ENCODE data around the gene EN2.
"Not testable (repeated sequence)": the region's sequence is repeated elsewhere in the genome, so short reads cannot be mapped to it uniquely, and the experiment has no call there.

EN2 gene

DNA sequence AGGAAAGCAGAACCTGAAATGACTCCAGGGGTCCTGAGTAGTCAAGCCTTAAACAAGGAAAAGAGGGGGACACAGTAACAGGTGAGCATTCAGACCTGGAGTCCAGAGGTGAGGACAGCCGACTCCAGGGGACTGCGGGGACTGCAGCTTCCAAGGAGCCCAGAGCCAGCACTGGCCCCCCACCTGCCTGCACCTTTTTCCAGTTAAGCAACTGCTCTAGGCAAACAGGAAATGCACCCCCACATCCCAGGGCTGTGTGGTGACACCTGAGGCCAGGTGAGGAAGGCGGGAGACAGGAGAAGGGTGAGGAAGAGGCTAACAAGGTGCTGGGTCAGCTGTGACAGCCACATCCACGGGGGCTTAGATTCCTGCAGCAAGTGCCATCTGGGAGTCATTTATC is 20.1 kb upstream of the EN2 start:
- H3K27ac Mint-ChIP-seq = no peak overlapping the region
- H3K4me3 Mint-ChIP-seq = no peak overlapping the region
- H3K4me1 Mint-ChIP-seq (ENCODE audit: low read depth) = no peaks in the 10 kb centered on the region
- peaks cover 20% of the 10 kb centered on the region for H3K27me3 Mint-ChIP-seq (ENCODE audit: low read depth)
- no peaks in the 10 kb centered on the region for H3K36me3 Mint-ChIP-seq (ENCODE audit: low read depth)
- H3K9me3 Mint-ChIP-seq = no peaks in the 10 kb centered on the region

DNA sequence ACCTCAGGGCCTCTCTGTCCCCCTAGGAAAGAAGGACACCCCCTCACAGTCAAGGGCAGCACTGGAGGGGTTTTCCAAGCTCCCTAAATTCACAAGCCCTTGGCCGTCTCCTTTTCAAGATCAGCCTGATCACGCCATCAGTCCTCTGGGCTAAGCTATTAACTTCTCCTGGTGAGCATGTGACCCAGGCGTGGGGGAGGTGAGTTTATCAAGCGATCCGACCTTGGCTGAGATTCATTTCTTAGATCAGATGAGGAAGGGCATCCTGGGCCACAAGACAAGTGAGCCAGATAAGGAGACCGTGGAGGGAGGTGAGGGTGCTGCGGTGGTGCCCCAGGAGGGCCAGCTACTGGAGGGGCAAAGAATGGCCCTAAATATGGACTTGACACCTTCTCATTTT is 19.2 kb upstream of the EN2 start:
- Mint-ChIP-seq H3K27ac (no peak overlapping the region), H3K4me3 (no peak overlapping the region), H3K4me1 (ENCODE audit: low read depth) (no peaks in the 10 kb centered on the region), H3K27me3 (ENCODE audit: low read depth) (peaks cover 25% of the 10 kb centered on the region), H3K36me3 (ENCODE audit: low read depth) (no peaks in the 10 kb centered on the region), H3K9me3 (no peaks in the 10 kb centered on the region)

DNA sequence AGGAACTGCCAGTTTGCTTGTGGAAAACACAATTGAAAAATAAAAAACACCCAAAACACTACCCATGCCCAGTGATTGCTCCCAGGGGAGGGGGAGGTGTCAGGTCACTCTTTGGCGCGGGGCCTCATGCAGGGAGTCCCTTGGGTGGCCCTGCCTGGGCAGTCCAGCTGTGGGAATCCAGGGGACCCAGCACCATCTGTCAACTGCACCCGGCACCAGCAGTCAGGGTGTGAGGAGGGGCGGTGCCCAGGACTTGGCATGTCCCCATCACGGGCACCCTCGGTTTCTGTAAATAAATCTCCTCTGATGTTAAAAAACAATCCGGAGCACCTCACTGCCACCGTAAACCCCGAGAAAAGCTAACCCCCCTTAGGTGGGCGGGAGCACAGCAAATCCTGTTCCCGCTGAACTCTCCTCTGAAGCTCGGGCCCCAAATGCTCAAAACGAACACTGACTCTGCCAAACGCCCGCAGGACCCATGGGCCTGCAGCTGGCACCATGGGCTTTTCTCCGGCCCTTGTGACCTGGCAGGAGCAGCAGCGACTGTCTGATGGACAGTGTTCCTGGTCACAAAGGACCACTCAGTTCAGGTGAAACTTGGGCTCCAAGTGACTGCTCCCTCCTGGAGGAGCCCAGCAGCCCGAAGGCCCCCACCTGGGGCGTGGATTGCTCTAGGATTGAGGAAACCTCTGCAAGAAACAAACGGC is 18.5 kb upstream of the EN2 start:
- H3K4me1 Mint-ChIP-seq (ENCODE audit: low read depth) = no peaks in the 10 kb centered on the region
- H3K27ac Mint-ChIP-seq = no peak overlapping the region
- no peak overlapping the region for H3K4me3 Mint-ChIP-seq
- H3K9me3 Mint-ChIP-seq = no peaks in the 10 kb centered on the region
- H3K36me3 Mint-ChIP-seq (ENCODE audit: low read depth) = no peaks in the 10 kb centered on the region
- H3K27me3 Mint-ChIP-seq (ENCODE audit: low read depth) = peaks cover 26% of the 10 kb centered on the region

DNA sequence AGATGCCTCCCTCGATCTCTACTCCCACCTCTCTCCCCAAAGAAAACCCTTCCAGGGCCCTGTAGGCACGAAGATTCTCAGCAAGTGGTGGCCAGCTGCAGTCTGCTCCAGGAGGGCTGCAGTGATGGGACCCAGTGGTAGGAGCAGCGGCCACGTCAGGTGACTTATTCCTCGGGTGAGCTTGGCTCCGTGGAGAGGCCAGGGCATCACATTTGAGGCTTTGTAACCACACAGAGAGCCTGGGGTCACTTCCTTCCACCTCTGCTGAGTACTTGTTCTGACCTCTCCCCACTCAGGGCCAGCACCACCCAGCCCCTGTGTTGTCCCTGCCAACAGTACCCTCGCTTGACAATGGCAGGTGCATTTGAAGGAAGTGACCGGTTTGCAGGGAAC is 17.9 kb upstream of the EN2 start:
- no peaks in the 10 kb centered on the region for H3K4me1 Mint-ChIP-seq (ENCODE audit: low read depth)
- peaks cover 28% of the 10 kb centered on the region for H3K27me3 Mint-ChIP-seq (ENCODE audit: low read depth)

DNA sequence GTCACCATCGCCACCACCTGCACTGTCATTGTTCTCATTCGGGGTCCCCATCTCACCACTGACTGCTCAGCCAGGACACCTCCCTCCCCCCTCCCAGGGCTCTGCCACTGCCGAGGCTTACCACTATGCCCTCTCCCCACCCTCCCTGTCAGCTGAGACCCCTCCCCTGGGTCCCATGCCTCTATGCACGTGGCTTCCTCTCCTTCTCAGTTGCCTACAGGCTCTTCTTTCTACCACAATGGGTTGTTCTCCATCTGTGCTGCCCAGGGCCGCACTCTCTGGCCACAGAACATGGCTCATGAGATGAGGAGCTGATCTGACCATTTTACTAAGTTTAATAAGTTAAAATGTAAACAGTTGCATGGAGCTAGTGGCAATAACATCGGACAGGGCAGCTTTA is 16.1 kb upstream of the EN2 start:
- Mint-ChIP-seq H3K4me3 (no peak overlapping the region), H3K9me3 (no peaks in the 10 kb centered on the region), H3K27me3 (ENCODE audit: low read depth) (peaks cover 29% of the 10 kb centered on the region), H3K4me1 (ENCODE audit: low read depth) (no peaks in the 10 kb centered on the region), H3K36me3 (ENCODE audit: low read depth) (no peaks in the 10 kb centered on the region), H3K27ac (no peak overlapping the region)

More for the DNA sequence above, 17.9 kb upstream of the EN2 start:
- no peak overlapping the region for H3K4me3 Mint-ChIP-seq
- H3K9me3 Mint-ChIP-seq = no peaks in the 10 kb centered on the region
- H3K27ac Mint-ChIP-seq = no peak overlapping the region
- no peaks in the 10 kb centered on the region for H3K36me3 Mint-ChIP-seq (ENCODE audit: low read depth)

DNA sequence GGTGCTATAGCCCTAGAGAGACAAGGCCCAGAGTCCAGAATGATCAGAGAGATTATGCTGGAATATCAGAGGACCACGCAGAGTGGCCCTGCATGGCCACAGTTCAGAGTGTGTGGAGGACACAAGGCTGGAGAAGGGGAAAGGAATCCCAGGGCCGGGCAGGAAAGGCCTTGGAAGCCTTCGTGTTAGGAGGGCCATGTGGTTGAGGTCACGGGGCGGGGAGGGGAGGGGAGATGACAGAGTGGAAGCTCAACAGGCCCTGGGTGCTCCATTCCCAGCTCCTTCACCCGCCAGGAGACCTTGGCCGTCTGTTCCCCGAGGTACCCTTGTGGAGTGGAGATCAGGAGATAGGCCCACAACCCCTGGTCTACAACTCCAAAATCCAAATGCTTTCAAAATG is 13.2 kb upstream of the EN2 start:
- H3K4me1 Mint-ChIP-seq (ENCODE audit: low read depth) = peaks cover 1% of the 10 kb centered on the region
- H3K36me3 Mint-ChIP-seq (ENCODE audit: low read depth) = peaks cover 4% of the 10 kb centered on the region
- H3K27ac Mint-ChIP-seq = no peak overlapping the region
- H3K9me3 Mint-ChIP-seq = no peaks in the 10 kb centered on the region
- peaks cover 49% of the 10 kb centered on the region for H3K27me3 Mint-ChIP-seq (ENCODE audit: low read depth)
- no peak overlapping the region for H3K4me3 Mint-ChIP-seq

DNA sequence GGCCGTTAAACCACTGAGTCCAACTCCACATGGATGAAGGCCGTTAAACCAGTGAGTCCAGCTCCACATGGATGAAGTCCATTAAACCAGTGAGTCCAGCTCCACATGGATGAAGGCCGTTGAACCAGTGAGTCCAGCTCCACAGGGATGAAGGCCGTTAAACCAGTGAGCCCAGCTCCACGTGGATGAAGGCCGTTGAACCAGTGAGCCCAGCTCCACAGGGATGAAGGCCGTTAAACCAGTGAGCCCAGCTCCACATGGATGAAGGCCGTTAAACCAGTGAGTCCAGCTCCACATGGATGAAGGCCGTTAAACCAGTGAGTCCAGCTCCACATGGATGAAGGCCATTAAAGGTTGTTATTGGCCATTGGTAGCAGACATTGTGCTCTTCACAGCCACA is 12.3 kb upstream of the EN2 start:
- not testable (repeated sequence) for H3K4me3 Mint-ChIP-seq; H3K4me1 Mint-ChIP-seq (ENCODE audit: low read depth); H3K27ac Mint-ChIP-seq; H3K9me3 Mint-ChIP-seq; H3K36me3 Mint-ChIP-seq (ENCODE audit: low read depth)
- peaks cover 52% of the 10 kb centered on the region for H3K27me3 Mint-ChIP-seq (ENCODE audit: low read depth)

DNA sequence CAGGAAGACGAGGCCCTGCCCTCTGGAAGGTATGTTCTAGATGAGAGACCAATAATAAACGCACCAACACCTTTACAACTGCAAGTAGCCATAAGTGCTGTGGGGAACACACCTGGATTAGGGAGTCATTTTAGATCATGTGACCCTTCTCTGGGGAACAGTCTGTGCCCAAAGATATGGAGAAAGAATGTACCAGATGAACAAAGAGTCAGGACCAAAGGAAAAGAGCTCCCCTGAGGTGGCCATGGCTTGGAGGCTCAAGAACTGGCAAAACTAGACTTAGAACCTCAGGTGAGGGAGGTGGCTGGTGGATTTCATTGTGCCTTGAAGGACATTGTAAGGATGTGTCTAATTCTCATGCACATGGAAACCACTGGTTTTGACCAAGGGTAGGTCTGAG is 10.3 kb upstream of the EN2 start:
- Mint-ChIP-seq H3K4me3 (no peak overlapping the region), H3K27ac (no peak overlapping the region), H3K9me3 (no peaks in the 10 kb centered on the region), H3K27me3 (ENCODE audit: low read depth) (peaks cover 71% of the 10 kb centered on the region), H3K4me1 (ENCODE audit: low read depth) (peaks cover 1% of the 10 kb centered on the region), H3K36me3 (ENCODE audit: low read depth) (peaks cover 4% of the 10 kb centered on the region)

DNA sequence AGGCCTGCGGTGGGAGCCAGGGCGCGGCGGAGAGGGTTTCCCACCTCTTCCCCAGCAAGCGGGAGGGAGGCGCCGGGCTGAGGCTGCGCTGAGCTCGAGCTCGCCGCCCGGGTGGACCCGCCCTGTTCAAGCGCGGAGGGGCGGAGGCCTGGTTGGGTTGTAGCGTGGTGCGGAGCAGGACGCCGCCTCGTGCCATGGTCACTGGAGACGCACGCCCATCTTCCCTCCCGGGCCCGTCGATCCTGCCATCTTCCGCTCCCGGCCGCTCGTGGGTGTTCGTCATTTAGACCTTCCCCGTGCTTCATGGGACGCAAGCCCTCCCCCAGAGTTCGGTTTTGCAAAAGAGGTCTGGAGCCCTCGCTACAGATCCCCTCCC is 9.3 kb upstream of the EN2 start:
- H3K4me3 Mint-ChIP-seq = no peak overlapping the region
- H3K4me1 Mint-ChIP-seq (ENCODE audit: low read depth) = peaks cover 1% of the 10 kb centered on the region
- H3K27me3 Mint-ChIP-seq (ENCODE audit: low read depth) = peaks cover 70% of the 10 kb centered on the region
- no peak overlapping the region for H3K27ac Mint-ChIP-seq
- no peaks in the 10 kb centered on the region for H3K9me3 Mint-ChIP-seq
- H3K36me3 Mint-ChIP-seq (ENCODE audit: low read depth) = peaks cover 4% of the 10 kb centered on the region

DNA sequence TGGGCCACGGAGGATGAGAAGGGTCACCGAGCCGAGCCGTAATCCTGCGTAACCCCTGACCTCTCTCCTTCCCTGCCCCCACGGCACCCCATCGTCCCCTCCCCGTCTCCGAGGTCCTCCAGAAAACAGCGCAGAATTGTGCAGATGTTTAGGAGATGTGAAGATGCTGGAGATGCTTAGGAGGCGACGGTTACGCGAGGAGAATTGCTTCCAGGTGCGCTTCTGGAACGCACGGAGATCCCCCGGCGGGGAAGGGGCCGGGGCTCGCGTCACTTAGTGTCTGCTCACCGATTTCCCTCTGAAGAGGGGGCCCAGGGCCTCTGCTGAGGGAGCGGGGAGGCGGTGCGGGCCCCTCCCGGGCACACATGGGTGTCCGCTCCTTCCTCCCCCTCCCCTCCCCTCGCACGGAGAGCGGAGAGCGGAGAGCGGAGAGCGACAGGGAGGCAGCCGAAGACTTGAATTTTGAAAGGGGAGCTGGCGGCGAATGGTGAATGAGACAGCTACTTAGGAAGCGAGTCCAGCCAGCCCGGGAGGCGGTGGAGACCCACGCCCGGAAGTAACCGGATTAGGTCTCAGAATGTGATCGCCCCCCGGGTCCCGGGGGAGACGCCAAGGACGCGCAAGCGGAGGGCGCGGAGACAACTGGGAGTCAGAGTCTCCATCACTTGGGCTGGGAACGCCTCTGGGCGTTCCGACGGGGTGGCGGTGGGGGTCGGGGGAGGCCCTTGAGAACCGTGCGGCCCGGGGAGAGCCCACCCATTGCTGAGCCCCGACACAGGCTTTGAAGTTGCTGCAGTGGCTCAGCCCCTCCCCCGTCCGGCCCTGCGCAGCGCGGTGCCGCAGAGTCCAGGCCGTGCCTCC is 8.7 kb upstream of the EN2 start:
- Mint-ChIP-seq H3K9me3 (no peaks in the 10 kb centered on the region), H3K27me3 (ENCODE audit: low read depth) (peaks cover 70% of the 10 kb centered on the region), H3K4me1 (ENCODE audit: low read depth) (peaks cover 1% of the 10 kb centered on the region), H3K36me3 (ENCODE audit: low read depth) (peaks cover 4% of the 10 kb centered on the region), H3K27ac (no peak overlapping the region), H3K4me3 (no peak overlapping the region)

DNA sequence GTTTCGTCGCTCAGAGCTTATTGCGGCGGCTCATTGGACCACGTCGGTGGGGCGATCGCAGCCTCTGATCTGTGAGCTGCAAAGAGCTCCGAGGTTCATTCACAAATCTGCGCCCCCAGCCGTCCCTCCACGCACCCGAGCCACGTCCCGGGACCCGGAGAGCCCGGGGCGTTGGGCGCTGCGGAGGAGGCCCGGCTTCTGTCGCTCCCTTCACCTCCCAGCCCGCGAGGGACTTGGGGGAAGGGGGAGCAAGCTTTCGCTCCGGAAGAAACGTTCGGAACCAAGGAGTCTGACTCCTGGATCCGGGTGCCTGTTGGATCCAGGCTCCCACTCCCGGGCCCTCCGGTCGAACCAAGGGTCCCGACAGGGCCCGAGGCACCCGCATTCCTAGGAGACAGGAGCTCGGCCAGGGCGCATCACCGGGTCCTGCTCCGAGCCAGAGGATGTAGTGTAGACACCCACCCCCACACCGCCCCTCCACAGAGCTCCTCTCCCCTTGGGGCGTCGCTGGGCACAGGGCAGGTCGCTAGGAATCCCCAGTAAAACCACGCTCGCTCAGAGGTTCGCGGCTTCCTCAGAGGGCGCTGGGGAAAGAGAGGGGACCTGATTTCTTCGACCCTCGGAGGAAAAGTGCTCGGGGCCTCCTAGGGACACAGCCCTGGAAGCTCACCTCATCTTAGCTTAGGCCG is 7.9 kb upstream of the EN2 start:
- Mint-ChIP-seq H3K9me3 (no peaks in the 10 kb centered on the region), H3K4me3 (no peak overlapping the region), H3K27me3 (ENCODE audit: low read depth) (peaks cover 72% of the 10 kb centered on the region), H3K36me3 (ENCODE audit: low read depth) (peaks cover 4% of the 10 kb centered on the region), H3K27ac (no peak overlapping the region), H3K4me1 (ENCODE audit: low read depth) (peaks cover 1% of the 10 kb centered on the region)

DNA sequence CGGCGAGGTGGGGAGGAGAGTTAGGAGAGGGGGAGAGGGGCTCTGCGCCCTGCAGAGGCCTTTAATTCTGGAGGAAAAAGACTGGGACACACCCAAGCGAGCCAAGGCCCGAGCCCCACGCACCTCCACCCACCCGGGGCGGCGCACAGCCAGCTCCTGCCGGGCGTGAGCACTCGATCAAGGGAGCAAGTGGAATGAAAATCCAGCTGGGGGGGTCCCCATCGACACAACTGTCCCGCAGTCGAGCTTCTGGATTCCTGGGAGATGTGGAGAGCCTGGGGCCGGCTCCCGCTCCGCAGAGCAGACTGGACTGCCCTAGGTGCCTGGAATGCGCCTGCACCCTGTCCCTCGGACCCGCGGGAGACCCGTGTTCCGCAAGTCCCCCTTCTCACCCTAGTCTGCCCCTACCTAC is 7.4 kb upstream of the EN2 start:
- Mint-ChIP-seq H3K4me3 (no peak overlapping the region), H3K9me3 (no peaks in the 10 kb centered on the region), H3K4me1 (ENCODE audit: low read depth) (peaks cover 1% of the 10 kb centered on the region), H3K36me3 (ENCODE audit: low read depth) (peaks cover 4% of the 10 kb centered on the region), H3K27me3 (ENCODE audit: low read depth) (peaks cover 77% of the 10 kb centered on the region), H3K27ac (no peak overlapping the region)

DNA sequence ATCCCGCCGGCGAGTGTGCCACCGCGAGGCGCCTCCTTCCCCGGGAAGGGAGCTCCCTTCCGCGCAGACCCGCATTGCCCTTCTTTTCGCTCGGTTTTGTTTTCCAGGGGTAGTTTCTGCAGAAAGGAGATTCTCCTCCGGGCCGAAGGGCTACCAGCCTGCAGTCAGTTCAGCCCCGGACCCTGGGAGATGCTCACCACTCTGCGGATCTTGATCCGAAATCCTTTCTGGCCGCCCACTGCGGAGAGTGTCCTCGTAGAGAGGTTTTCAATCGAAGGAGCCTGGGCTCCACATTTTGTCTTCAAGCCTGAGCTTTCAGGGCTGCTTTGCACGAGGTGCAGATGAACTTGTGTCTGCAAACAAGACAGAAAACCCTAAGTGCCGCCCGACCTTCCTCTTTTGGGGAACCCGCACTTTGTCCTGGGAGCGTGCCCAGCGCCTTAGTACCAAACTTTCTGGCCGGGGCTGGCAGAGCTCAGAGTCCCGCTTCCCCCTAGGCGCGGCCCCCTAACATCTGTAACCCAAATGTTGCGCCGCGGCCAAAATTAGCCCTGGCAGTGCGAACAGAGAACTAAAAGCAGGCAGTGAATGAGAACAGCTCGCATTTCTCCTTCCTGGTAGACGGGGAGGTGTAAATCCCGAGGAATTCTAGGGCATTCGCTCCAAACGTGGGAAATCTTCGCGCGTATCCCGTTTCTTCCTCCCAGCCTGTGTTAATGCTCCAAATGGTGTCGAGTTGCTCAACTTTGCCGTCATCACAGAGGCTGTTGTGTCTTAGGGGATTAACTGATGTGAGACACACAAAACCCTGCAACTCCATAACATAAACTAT is 6.7 kb upstream of the EN2 start:
- Mint-ChIP-seq H3K9me3 (no peaks in the 10 kb centered on the region), H3K27me3 (ENCODE audit: low read depth) (peaks cover 79% of the 10 kb centered on the region), H3K4me1 (ENCODE audit: low read depth) (peaks cover 1% of the 10 kb centered on the region), H3K36me3 (ENCODE audit: low read depth) (peaks cover 4% of the 10 kb centered on the region), H3K27ac (peak overlapping the region; percentile 45), H3K4me3 (no peak overlapping the region)

DNA sequence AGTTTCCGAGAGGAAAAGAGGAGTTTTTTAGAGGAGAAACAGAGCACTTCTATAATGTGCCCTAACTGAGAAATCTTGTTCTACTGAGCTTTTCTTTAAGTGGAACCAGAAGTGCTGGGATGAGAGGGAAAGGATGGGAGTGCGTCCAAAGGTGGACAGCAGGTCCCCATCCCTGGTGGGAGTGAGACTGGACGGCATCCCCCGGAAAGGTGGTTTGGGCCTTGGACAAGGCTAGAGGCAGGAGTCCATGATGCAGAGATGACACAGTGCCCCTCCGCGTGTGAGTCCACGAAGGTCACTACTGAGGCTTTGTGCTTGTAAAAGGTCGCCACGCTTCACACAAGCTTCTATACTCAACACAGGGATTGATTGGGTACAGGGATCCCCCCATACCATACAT is 6.1 kb upstream of the EN2 start:
- peaks cover 1% of the 10 kb centered on the region for H3K4me1 Mint-ChIP-seq (ENCODE audit: low read depth)
- peaks cover 4% of the 10 kb centered on the region for H3K36me3 Mint-ChIP-seq (ENCODE audit: low read depth)
- no peak overlapping the region for H3K27ac Mint-ChIP-seq
- H3K9me3 Mint-ChIP-seq = no peaks in the 10 kb centered on the region
- H3K27me3 Mint-ChIP-seq (ENCODE audit: low read depth) = peaks cover 81% of the 10 kb centered on the region
- no peak overlapping the region for H3K4me3 Mint-ChIP-seq

Data from T-helper 1 cell treated with Interleukin-12 subunit alpha and Interleukin-12 subunit beta and Interleukin-4 antibody, amounts not matched to agents 30 μg/mL and 1 μg/mL, for 36 hours (primary cell).